H9 (cell line): ENCODE measurements around the gene PSME1. TPM values are rescaled to one million over a fixed set of nuclear protein-coding genes. Genes with fewer than 3 reads are reported as not detected.
A peak's percentile ranks its signal among the peaks of the same experiment; 100 is the strongest.

Experiments used
- DNase-seq: peaks from one replicate; pipeline ENCODE4 v3.0.0-alpha.2; 2017
- H2AFZ ChIP-seq: one replicate; pipeline ENCODE4 v1.6.1; 2013; ENCODE audit warnings: mild to moderate bottlenecking, low read length, control low read depth, moderate library complexity
- H2AK5ac ChIP-seq: 2 replicates; pipeline ENCODE4 v1.6.1; 2013; ENCODE audit warnings: low read length, control low read depth, mixed read lengths; ENCODE audit not compliant: insufficient read length
- H2BK120ac ChIP-seq: one replicate; pipeline ENCODE4 v1.6.1; 2013; ENCODE audit warnings: low read depth, mild to moderate bottlenecking, low read length, control low read depth, inconsistent platforms; ENCODE audit not compliant: poor library complexity, severe bottlenecking
- H2BK12ac ChIP-seq: 2 replicates; pipeline ENCODE4 v1.6.1; 2013; ENCODE audit warnings: low read length, control low read depth, mixed read lengths, low read depth; ENCODE audit not compliant: insufficient read length
- H2BK15ac ChIP-seq: 2 replicates; pipeline ENCODE4 v1.6.1; 2013; ENCODE audit warnings: low read depth, low read length, control low read depth
- H2BK20ac ChIP-seq: one replicate; pipeline ENCODE4 v1.6.1; 2013; ENCODE audit warnings: low read depth, mild to moderate bottlenecking, low read length, control low read depth, inconsistent platforms; ENCODE audit not compliant: poor library complexity, severe bottlenecking
- H2BK5ac ChIP-seq: 2 replicates; pipeline ENCODE4 v1.6.1; 2013; ENCODE audit warnings: low read length, control low read depth, mixed read lengths; ENCODE audit not compliant: insufficient read length
- H3K14ac ChIP-seq: 2 replicates; pipeline ENCODE4 v1.6.1; 2013; ENCODE audit warnings: low read length, control low read depth; ENCODE audit not compliant: insufficient read depth
- H3K18ac ChIP-seq: 2 replicates; pipeline ENCODE4 v1.6.1; 2013; ENCODE audit warnings: low read depth, mild to moderate bottlenecking, mixed read lengths, low read length, control low read depth; ENCODE audit not compliant: insufficient read length
- H3K23ac ChIP-seq: 2 replicates; pipeline ENCODE4 v1.6.1; 2013; ENCODE audit warnings: low read length, control low read depth, mixed read lengths, low read depth; ENCODE audit not compliant: insufficient read length
- H3K23me2 ChIP-seq: 2 replicates; pipeline ENCODE4 v1.6.1; 2013; ENCODE audit warnings: low read depth, mild to moderate bottlenecking, mixed read lengths, low read length, control low read depth; ENCODE audit not compliant: insufficient read length, poor library complexity, severe bottlenecking
- H3K27ac ChIP-seq: 2 replicates; pipeline ENCODE4 v1.5.1; 2013; ENCODE audit warnings: low read length, control low read depth, mixed read lengths, low read depth; ENCODE audit not compliant: insufficient read length
- H3K27me3 ChIP-seq: 2 replicates; pipeline ENCODE4 v1.6.1; 2013; ENCODE audit warnings: low read length, control low read depth, inconsistent platforms; ENCODE audit not compliant: insufficient read depth
- H3K4ac ChIP-seq: 2 replicates; pipeline ENCODE4 v1.6.1; 2013; ENCODE audit warnings: low read depth, mild to moderate bottlenecking, control low read depth, inconsistent platforms, low read length, moderate library complexity
- H3K4me1 ChIP-seq: 2 replicates; pipeline ENCODE4 v1.6.1; 2013; ENCODE audit warnings: low read length, control low read depth, inconsistent platforms; ENCODE audit not compliant: insufficient read depth
- H3K4me2 ChIP-seq: 2 replicates; pipeline ENCODE4 v1.6.1; 2013; ENCODE audit warnings: low read length, control low read depth, mixed read lengths; ENCODE audit not compliant: insufficient read length, insufficient read depth
- H3K56ac ChIP-seq: 2 replicates; pipeline ENCODE4 v1.6.1; 2013; ENCODE audit warnings: low read depth, mild to moderate bottlenecking, mixed read lengths, low read length, control low read depth; ENCODE audit not compliant: insufficient read length
- H3K79me1 ChIP-seq: 2 replicates; pipeline ENCODE4 v1.6.1; 2013; ENCODE audit warnings: low read depth, mild to moderate bottlenecking, moderate library complexity, low read length, control low read depth, inconsistent platforms; ENCODE audit not compliant: insufficient read depth, poor library complexity, severe bottlenecking
- H3K79me2 ChIP-seq: 2 replicates; pipeline ENCODE4 v1.6.1; 2013; ENCODE audit warnings: low read length, control low read depth, inconsistent platforms; ENCODE audit not compliant: insufficient read depth
- H3K9ac ChIP-seq: 2 replicates; pipeline ENCODE4 v1.6.1; 2013; ENCODE audit warnings: low read length, control low read depth, mixed read lengths; ENCODE audit not compliant: insufficient read length; ENCODE audit errors: extremely low read depth
- H3K9me3 ChIP-seq: one replicate; pipeline ENCODE4 v1.6.1; 2013; ENCODE audit warnings: low read depth, low read length, inconsistent platforms; ENCODE audit not compliant: control insufficient read depth
- H3T11ph ChIP-seq: one replicate; pipeline ENCODE4 v1.6.1; 2013; ENCODE audit warnings: mild to moderate bottlenecking, low read length, control low read depth, inconsistent platforms
- H4K20me1 ChIP-seq: one replicate; pipeline ENCODE4 v1.6.1; 2013; ENCODE audit not compliant: control insufficient read depth, insufficient read length, insufficient read depth
- H4K5ac ChIP-seq: 2 replicates; pipeline ENCODE4 v1.6.1; 2013; ENCODE audit warnings: low read depth, mild to moderate bottlenecking, mixed read lengths, low read length, control low read depth; ENCODE audit not compliant: insufficient read length
- H4K8ac ChIP-seq: replicated peaks from 2 replicates; pipeline ENCODE4 v1.6.1; 2013; ENCODE audit warnings: low read length, control low read depth, mixed read lengths, low read depth; ENCODE audit not compliant: insufficient read length
- H4K91ac ChIP-seq: 2 replicates; pipeline ENCODE4 v1.6.1; 2013; ENCODE audit warnings: low read depth, mild to moderate bottlenecking, moderate library complexity, mixed read lengths, low read length, control low read depth; ENCODE audit not compliant: insufficient read length
- H3K27ac Mint-ChIP-seq, 3 experiments: 2 replicates in 2 of 3; 3 replicates in 1 of 3; pipeline ENCODE4 v1.8.0; 2020 to 2021; ENCODE audit warnings: mixed read lengths in 3 of 3, mild to moderate bottlenecking in 1 of 3, moderate library complexity in 1 of 3
- H3K27me3 Mint-ChIP-seq: 2 replicates; pipeline ENCODE4 v1.8.0; 2021; ENCODE audit warnings: low read depth, mild to moderate bottlenecking, moderate library complexity, mixed read lengths
- H3K36me3 Mint-ChIP-seq, 3 experiments: 2 replicates in 2 of 3; 3 replicates in 1 of 3; pipeline ENCODE4 v1.8.0; 2020 to 2021; ENCODE audit warnings: low read depth in 3 of 3, mixed read lengths in 3 of 3; ENCODE audit not compliant: insufficient read depth in 1 of 3
- H3K4me1 Mint-ChIP-seq, 2 experiments: 2 replicates each; pipeline ENCODE4 v1.8.0; 2020; ENCODE audit warnings: mixed read lengths in 2 of 2
- H3K4me3 Mint-ChIP-seq, 2 experiments: 2 replicates in 1 of 2; 3 replicates in 1 of 2; pipeline ENCODE4 v1.8.0; 2020 to 2021; ENCODE audit warnings: mild to moderate bottlenecking in 2 of 2, mixed read lengths in 2 of 2, moderate library complexity in 1 of 2
- H3K9me3 Mint-ChIP-seq, 2 experiments: 2 replicates in 1 of 2; 3 replicates in 1 of 2; pipeline ENCODE4 v1.8.0; 2020; ENCODE audit warnings: mild to moderate bottlenecking in 2 of 2, mixed read lengths in 2 of 2, moderate library complexity in 1 of 2
- CTCF ChIP-seq: fragments of 200-600 bp; sonication (generic); conservative IDR thresholded peaks from 3 replicates; pipeline ENCODE4 v1.8.0; 2021; ENCODE audit warnings: antibody characterized with exemption, mild to moderate bottlenecking
- WGBS: extraction: QIAGEN DNeasy Blood & Tissue Kit; methylation state at CpG from one replicate; pipeline ENCODE4 v1.1.7; 2013; ENCODE audit warnings: missing lambda C conversion rate, low lambda C conversion rate, mixed read lengths; ENCODE audit not compliant: insufficient read length; ENCODE audit errors: extremely low coverage; 5-methylcytosine and 5-hydroxymethylcytosine counted together
- total RNA-seq: library from RNA; stranded (reverse); gene quantifications from 2 replicates; pipeline ENCODE4 v1.2.1, GENCODE V29; 2021

Gene PSME1
- total RNA-seq, 1 experiment from 2014 or later = 109 TPM

GRCh38 chr14:24139272-24139934 is 3.4 kb downstream of the PSME1 start:
- no peaks in the 10 kb centered on the region for H3K4me1 ChIP-seq
- no peak for DNase-seq
- TF ChIP-seq CTCF = 0 out of 3 replicates have a peak, but pooled peaks have one; percentile 11
- Mint-ChIP-seq H3K27ac (no peak overlapping the region; a peak in 1 of 7 replicates), H3K4me3 (peak overlapping the region; percentile 98 to 100), H3K4me1 (peaks cover 31 to 33% of the 10 kb centered on the region in 2 experiments), H3K36me3 (peaks cover 25 to 49% (median 42%) of the 10 kb centered on the region in 3 experiments), H3K27me3 (no peaks in the 10 kb centered on the region), H3K9me3 (0 out of 5 replicates have a peak, but pooled peaks cover 0 to 2% of the 10 kb centered on the region in 2 experiments)
- no peak overlapping the region for H2BK15ac ChIP-seq
- H3K14ac ChIP-seq = no peak overlapping the region
- H4K5ac ChIP-seq = no peak overlapping the region
- H2BK120ac ChIP-seq = no peak overlapping the region
- H4K91ac ChIP-seq = no peak overlapping the region
- H3K23me2 ChIP-seq = peaks cover 10% of the 10 kb centered on the region
- no peaks in the 10 kb centered on the region for H4K20me1 ChIP-seq
- no peak overlapping the region for H4K8ac ChIP-seq
- H3K27me3 ChIP-seq = no peaks in the 10 kb centered on the region
- no peak overlapping the region for H3T11ph ChIP-seq
- H3K56ac ChIP-seq = no peak overlapping the region
- no peak overlapping the region for H2BK12ac ChIP-seq
- no peaks in the 10 kb centered on the region for H3K9me3 ChIP-seq
- H3K4ac ChIP-seq = no peak overlapping the region
- H3K27ac ChIP-seq = no peak overlapping the region
- peak overlapping the region; percentile 16 for H3K9ac ChIP-seq
- peaks cover 3% of the 10 kb centered on the region; the same call in 1 of the 2 replicates for H3K79me2 ChIP-seq
- H2AK5ac ChIP-seq = no peak overlapping the region
- H3K79me1 ChIP-seq = peaks cover 2% of the 10 kb centered on the region
- H3K18ac ChIP-seq = no peak overlapping the region
- WGBS = no CpG with 5 or more reads among the region's 9 CpGs
- peak overlapping the region; percentile 20 for H3K4me2 ChIP-seq
- no peak overlapping the region for H2AFZ ChIP-seq
- no peak overlapping the region for H3K23ac ChIP-seq
- no peak overlapping the region for H2BK5ac ChIP-seq
- no peak overlapping the region for H2BK20ac ChIP-seq
